Upper lobe of right lung (tissue), 1 donor: Measurements from ENCODE around the gene TSEN54. TPM values are rescaled to one million over a fixed set of nuclear protein-coding genes. Genes with fewer than 3 reads are reported as not detected.
"Not testable (repeated sequence)": the region's sequence is repeated elsewhere in the genome, so short reads cannot be mapped to it uniquely, and the experiment has no call there.

Experiments
- ATAC-seq: fragments of 200-7000 bp; cut with Tn5 transposase; one replicate; pipeline ENCODE4 v1.9.1; 2020; ENCODE audit warnings: mild to moderate bottlenecking, moderate library complexity
- DNase-seq: peaks from one replicate; pipeline ENCODE4 v3.0.0-alpha.2; 2020
- H3K27ac ChIP-seq: fragments of 200-600 bp; one replicate; pipeline ENCODE4 v1.8.0; 2022
- H3K27me3 ChIP-seq: fragments of 200-600 bp; one replicate; pipeline ENCODE4 v1.8.0; 2022; ENCODE audit warnings: mild to moderate bottlenecking
- H3K36me3 ChIP-seq: fragments of 200-600 bp; one replicate; pipeline ENCODE4 v1.8.0; 2022
- H3K4me1 ChIP-seq: fragments of 200-600 bp; one replicate; pipeline ENCODE4 v1.8.0; 2022
- H3K4me3 ChIP-seq: fragments of 200-600 bp; one replicate; pipeline ENCODE4 v1.8.0; 2022; ENCODE audit warnings: mild to moderate bottlenecking
- H3K9me3 ChIP-seq: fragments of 200-600 bp; one replicate; pipeline ENCODE4 v1.8.0; 2022
- intact Hi-C: fragments of 100-400 bp; cut with DNase I; formaldehyde crosslinking; loops from one replicate; pipeline ENCODE4 v1.11.0; 2022
- total RNA-seq: library from RNA; stranded (reverse); fragmentation: NEBNext Ultra II Directional; extraction: Animal tissue kit (Norgen Biotek cat#: 25700); gene quantifications from one replicate; pipeline ENCODE4 v1.2.1, GENCODE V29; 2021
- TF ChIP-seq, protein P1 (sequence below): fragments of 200-600 bp; IDR thresholded peaks from one replicate; pipeline ENCODE4 v1.8.0; 2022; ENCODE audit warnings: antibody characterized with exemption
- donor health status: DM: no; HTN: yes; CAD: no; lungs with severe emphysema.

TSEN54 gene
- total RNA-seq, 1 donor from 2014 or later, result 21.6 TPM

- Histone ChIP-seq H3K27me3 (no peaks in the 10 kb centered on the region), H3K4me1 (peaks cover 25% of the 10 kb centered on the region), H3K36me3 (peaks cover 19% of the 10 kb centered on the region), H3K4me3 (no peak overlapping the region), H3K9me3 (no peaks in the 10 kb centered on the region), H3K27ac (peak overlapping the region; percentile 55)
- DNase-seq (no peak), ATAC-seq (no peak)
- intact Hi-C loops, result no loop called here
- TF ChIP-seq, protein P1, sequence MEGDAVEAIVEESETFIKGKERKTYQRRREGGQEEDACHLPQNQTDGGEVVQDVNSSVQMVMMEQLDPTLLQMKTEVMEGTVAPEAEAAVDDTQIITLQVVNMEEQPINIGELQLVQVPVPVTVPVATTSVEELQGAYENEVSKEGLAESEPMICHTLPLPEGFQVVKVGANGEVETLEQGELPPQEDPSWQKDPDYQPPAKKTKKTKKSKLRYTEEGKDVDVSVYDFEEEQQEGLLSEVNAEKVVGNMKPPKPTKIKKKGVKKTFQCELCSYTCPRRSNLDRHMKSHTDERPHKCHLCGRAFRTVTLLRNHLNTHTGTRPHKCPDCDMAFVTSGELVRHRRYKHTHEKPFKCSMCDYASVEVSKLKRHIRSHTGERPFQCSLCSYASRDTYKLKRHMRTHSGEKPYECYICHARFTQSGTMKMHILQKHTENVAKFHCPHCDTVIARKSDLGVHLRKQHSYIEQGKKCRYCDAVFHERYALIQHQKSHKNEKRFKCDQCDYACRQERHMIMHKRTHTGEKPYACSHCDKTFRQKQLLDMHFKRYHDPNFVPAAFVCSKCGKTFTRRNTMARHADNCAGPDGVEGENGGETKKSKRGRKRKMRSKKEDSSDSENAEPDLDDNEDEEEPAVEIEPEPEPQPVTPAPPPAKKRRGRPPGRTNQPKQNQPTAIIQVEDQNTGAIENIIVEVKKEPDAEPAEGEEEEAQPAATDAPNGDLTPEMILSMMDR, result no peak
Observed at GRCh38 chr17:75476752-75477489, 39.4 kb upstream of the TSEN54 start.

- ATAC-seq, H3K9me3 ChIP-seq, H3K27me3 ChIP-seq, DNase-seq, intact Hi-C loops, H3K4me3 ChIP-seq: not testable (repeated sequence)
- Histone ChIP-seq H3K27ac (peak overlapping the region; percentile 24), H3K36me3 (peaks cover 14% of the 10 kb centered on the region), H3K4me1 (peaks cover 25% of the 10 kb centered on the region)
Observed at GRCh38 chr17:75477490-75477862, 38.9 kb upstream of the TSEN54 start.

DNA sequence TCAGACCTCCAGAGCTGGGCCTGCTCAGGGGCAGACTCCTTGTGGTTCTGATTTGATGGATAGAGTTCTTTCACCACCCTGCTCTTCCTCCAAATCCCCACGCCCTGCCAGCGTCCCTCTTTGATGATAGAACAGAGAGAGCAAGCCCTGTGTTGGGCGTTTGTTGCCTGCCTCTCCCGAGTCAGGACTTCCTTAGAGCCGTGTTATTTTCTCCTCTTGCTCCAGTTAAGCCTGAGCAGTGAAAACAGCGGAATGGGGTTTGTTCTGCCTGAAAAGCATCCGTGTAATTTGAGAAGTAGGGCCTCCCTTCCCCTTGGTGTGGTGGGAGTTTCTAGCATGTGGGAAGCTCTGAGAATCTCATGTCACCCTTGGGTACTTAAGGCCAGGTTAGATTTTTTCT lies 37.8 kb upstream of the TSEN54 start:
- TF ChIP-seq, protein P1, result no peak
- DNase-seq, result no peak
- Histone ChIP-seq H3K9me3 (no peaks in the 10 kb centered on the region), H3K27ac (no peak overlapping the region), H3K36me3 (peaks cover 6% of the 10 kb centered on the region), H3K4me1 (peaks cover 25% of the 10 kb centered on the region), H3K4me3 (no peak overlapping the region), H3K27me3 (no peaks in the 10 kb centered on the region)
- intact Hi-C loops, result no loop called here
- no peak for ATAC-seq

GRCh38 chr17:75480281-75480680 lies 36.0 kb upstream of the TSEN54 start:
- TF ChIP-seq, protein P1, result no peak
- H3K36me3 ChIP-seq, result no peaks in the 10 kb centered on the region
- H3K4me1 ChIP-seq, result peaks cover 21% of the 10 kb centered on the region
- no peak for DNase-seq
- H3K4me3 ChIP-seq, result no peak overlapping the region
- no peaks in the 10 kb centered on the region for H3K27me3 ChIP-seq
- H3K27ac ChIP-seq, result no peak overlapping the region
- no peak for ATAC-seq
- no peaks in the 10 kb centered on the region for H3K9me3 ChIP-seq
- intact Hi-C loops, result no loop called here

- intact Hi-C loops, result no loop called here
- no peak for ATAC-seq
Observed at GRCh38 chr17:75481194-75482068, 34.9 kb upstream of the TSEN54 start.

More at GRCh38 chr17:75481194-75482068, 34.9 kb upstream of the TSEN54 start:
- Histone ChIP-seq H3K36me3 (no peaks in the 10 kb centered on the region), H3K4me1 (peaks cover 10% of the 10 kb centered on the region), H3K4me3 (no peak overlapping the region), H3K9me3 (no peaks in the 10 kb centered on the region), H3K27me3 (no peaks in the 10 kb centered on the region), H3K27ac (peak overlapping the region; percentile 11)
- DNase-seq, result peak; percentile 55
- TF ChIP-seq, protein P1, result no peak
